Activated T-helper 17 cell treated with anti-CD3 and anti-CD28 coated beads, Interleukin-2, amount 50 U/mL, for 72 hours (primary cell): ENCODE measurements around the gene SLC39A3. TPM values are rescaled to one million over a fixed set of nuclear protein-coding genes. Genes with fewer than 3 reads are reported as not detected.
"Not testable (repeated sequence)": the region's sequence is repeated elsewhere in the genome, so short reads cannot be mapped to it uniquely, and the experiment has no call there.

ENCODE experiments used
- ATAC-seq: fragments of 150-1000 bp; cut with Tn5 transposase; replicated peaks from 2 replicates; pipeline ENCODE4 v1.10.0; 2021; ENCODE audit warnings: mild to moderate bottlenecking, moderate library complexity
- H3K27ac Mint-ChIP-seq: one replicate; pipeline ENCODE4 v1.8.0; 2022; ENCODE audit warnings: mixed read lengths
- H3K27me3 Mint-ChIP-seq: one replicate; pipeline ENCODE4 v1.8.0; 2022; ENCODE audit warnings: mixed read lengths
- H3K36me3 Mint-ChIP-seq: one replicate; pipeline ENCODE4 v1.8.0; 2022; ENCODE audit warnings: low read depth, mild to moderate bottlenecking, mixed read lengths
- H3K4me1 Mint-ChIP-seq: one replicate; pipeline ENCODE4 v1.8.0; 2022; ENCODE audit warnings: mixed read lengths
- H3K4me3 Mint-ChIP-seq: one replicate; pipeline ENCODE4 v1.8.0; 2022; ENCODE audit warnings: mild to moderate bottlenecking, mixed read lengths
- H3K9me3 Mint-ChIP-seq: one replicate; pipeline ENCODE4 v1.8.0; 2022; ENCODE audit warnings: mixed read lengths
- total RNA-seq, 2 donors: library from RNA; stranded (reverse); gene quantifications; one replicate each; pipeline ENCODE4 v1.2.3, GENCODE V29; 2022

SLC39A3 gene
- total RNA-seq, 2 donors from 2014 or later = 13.4 to 47.8 TPM

- H3K4me1 Mint-ChIP-seq = no peaks in the 10 kb centered on the region
- peaks cover 10% of the 10 kb centered on the region for H3K9me3 Mint-ChIP-seq
- no peak overlapping the region for H3K4me3 Mint-ChIP-seq
- no peak for ATAC-seq
- H3K27me3 Mint-ChIP-seq = peaks cover 10% of the 10 kb centered on the region
- no peaks in the 10 kb centered on the region for H3K36me3 Mint-ChIP-seq
- H3K27ac Mint-ChIP-seq = no peak overlapping the region
Observed at GRCh38 chr19:2716275-2716650, 23.6 kb downstream of the SLC39A3 start.

DNA sequence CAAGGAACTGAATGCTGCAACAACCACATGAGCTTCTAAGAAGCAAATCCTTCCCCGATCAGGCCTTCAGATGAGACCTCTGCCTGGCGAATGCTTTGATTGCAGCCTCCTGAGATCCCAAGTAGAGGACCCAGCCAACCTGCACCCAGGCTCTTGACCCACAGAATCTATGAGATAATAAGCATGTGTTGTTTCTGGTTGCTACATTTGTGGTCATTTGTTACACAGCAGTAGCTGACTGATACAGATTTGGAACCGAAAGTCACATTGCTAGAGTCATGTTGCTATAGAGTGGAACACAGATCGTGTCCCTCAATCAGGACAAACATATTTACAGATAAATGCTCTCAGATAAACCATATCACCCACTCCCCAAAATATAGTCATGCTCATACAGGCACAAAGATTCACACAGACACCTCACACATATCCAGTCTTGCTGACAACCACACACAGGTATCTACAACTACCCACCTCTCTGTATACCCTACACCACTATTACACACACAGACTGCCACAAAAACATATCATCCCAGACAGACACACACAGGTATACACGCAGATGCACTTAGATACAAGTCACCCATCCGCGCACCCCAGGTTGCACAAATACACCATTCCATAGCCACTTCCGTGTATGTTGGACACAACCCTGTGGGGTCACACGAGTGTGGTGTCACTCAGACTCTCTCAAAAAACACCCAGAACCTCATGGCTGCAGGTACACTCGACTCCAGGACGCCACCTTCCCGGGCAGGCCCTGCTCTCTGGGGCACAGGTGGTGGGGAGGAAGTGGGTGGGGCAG is 24.1 kb downstream of the SLC39A3 start:
- H3K36me3 Mint-ChIP-seq = no peaks in the 10 kb centered on the region
- peaks cover 10% of the 10 kb centered on the region for H3K27me3 Mint-ChIP-seq
- no peak overlapping the region for H3K4me3 Mint-ChIP-seq
- ATAC-seq = no peak
- peaks cover 10% of the 10 kb centered on the region for H3K9me3 Mint-ChIP-seq
- H3K27ac Mint-ChIP-seq = no peak overlapping the region
- no peaks in the 10 kb centered on the region for H3K4me1 Mint-ChIP-seq

DNA sequence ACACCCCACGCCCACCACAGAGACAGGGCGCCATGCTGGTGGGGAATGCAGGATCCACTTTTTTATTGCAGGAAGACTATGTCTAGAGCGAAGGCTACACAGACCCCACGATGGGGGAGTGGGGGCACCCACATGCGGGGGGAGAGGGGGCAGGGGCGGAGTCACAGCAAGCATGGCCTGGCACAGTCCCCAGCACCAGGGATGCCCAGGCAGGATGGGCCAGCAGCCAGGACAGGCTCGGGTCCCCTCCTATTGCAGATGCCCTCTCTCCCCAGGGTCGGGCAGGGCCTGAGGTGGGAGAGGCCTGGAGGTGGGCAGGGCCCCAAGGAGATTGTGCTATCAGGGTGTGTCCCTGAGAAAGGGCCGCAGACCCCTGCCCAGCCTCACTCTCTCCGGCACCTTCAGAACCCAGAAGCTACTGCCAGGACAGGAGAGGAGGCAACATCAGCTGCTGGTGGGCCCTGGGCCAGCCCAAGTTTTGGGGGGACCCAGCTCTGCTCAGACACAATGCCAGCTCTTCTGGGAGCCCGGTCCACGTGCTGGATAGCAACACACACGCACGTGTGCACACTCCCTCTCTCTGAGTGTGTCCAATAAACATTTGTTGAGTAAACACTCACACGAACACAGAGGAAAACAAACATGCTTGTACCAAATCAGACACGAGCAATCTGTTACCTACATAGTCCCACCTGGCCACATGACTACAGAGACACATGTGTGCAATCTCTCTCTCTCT is 25.1 kb downstream of the SLC39A3 start:
- H3K4me1 Mint-ChIP-seq = no peaks in the 10 kb centered on the region
- no peak overlapping the region for H3K27ac Mint-ChIP-seq
- ATAC-seq = no peak
- no peaks in the 10 kb centered on the region for H3K36me3 Mint-ChIP-seq
- H3K27me3 Mint-ChIP-seq = peaks cover 7% of the 10 kb centered on the region
- H3K9me3 Mint-ChIP-seq = peaks cover 10% of the 10 kb centered on the region
- no peak overlapping the region for H3K4me3 Mint-ChIP-seq

GRCh38 chr19:2714102-2714501 is 25.7 kb downstream of the SLC39A3 start:
- H3K4me1 Mint-ChIP-seq, H3K36me3 Mint-ChIP-seq, H3K4me3 Mint-ChIP-seq, H3K27me3 Mint-ChIP-seq, H3K27ac Mint-ChIP-seq, ATAC-seq, H3K9me3 Mint-ChIP-seq: not testable (repeated sequence)

GRCh38 chr19:2713170-2713569 is 26.6 kb downstream of the SLC39A3 start:
- ATAC-seq, H3K4me3 Mint-ChIP-seq, H3K27me3 Mint-ChIP-seq, H3K27ac Mint-ChIP-seq, H3K36me3 Mint-ChIP-seq, H3K9me3 Mint-ChIP-seq, H3K4me1 Mint-ChIP-seq: not testable (repeated sequence)

- no peak for ATAC-seq
- Mint-ChIP-seq H3K27me3 (peaks cover 3% of the 10 kb centered on the region), H3K9me3 (peaks cover 10% of the 10 kb centered on the region), H3K4me3 (no peak overlapping the region), H3K4me1 (no peaks in the 10 kb centered on the region), H3K27ac (no peak overlapping the region), H3K36me3 (no peaks in the 10 kb centered on the region)
Observed at GRCh38 chr19:2711875-2712205, 28.0 kb downstream of the SLC39A3 start.

DNA sequence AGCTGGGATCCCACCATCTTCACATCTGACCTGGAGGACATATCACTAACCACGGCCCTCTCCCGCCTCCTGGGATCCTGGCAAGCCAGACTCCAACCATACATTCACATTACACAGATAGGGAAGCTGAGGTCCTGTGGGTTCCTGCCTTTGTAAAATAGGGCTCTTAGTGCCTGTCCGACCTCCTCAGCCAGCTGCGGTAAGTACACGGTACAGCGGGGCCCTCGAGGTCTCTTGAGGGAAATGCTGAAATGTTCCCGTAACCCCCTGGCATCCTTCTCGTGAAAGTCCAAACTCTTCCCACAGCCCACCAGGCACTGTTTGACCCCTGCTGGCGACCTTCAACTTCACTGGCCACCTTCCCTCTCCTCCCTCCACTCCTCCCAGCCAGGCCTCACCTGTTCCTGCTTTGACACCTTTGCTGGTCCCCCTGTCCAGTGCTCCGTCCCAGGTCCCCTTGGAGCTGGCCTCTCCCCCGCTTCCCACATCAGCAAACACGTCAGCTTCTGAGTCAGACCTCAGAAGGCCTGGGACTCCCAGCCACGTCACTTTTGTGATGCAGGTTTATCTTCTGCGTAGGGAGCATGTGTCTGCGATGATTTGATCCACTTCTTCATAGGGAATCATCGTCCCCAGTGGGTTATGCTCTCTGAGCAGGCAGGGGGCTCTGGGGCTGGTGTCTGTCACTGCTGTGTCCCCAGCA is 28.5 kb downstream of the SLC39A3 start:
- H3K27ac Mint-ChIP-seq = no peak overlapping the region
- H3K4me1 Mint-ChIP-seq = no peaks in the 10 kb centered on the region
- H3K9me3 Mint-ChIP-seq = peaks cover 10% of the 10 kb centered on the region
- H3K4me3 Mint-ChIP-seq = no peak overlapping the region
- H3K36me3 Mint-ChIP-seq = no peaks in the 10 kb centered on the region
- H3K27me3 Mint-ChIP-seq = peaks cover 3% of the 10 kb centered on the region
- ATAC-seq = no peak

GRCh38 chr19:2706251-2706650 is 33.6 kb downstream of the SLC39A3 start:
- Mint-ChIP-seq H3K4me1 (peaks cover 5% of the 10 kb centered on the region), H3K36me3 (no peaks in the 10 kb centered on the region), H3K27ac (no peak overlapping the region), H3K27me3 (no peaks in the 10 kb centered on the region), H3K4me3 (no peak overlapping the region), H3K9me3 (no peaks in the 10 kb centered on the region)
- ATAC-seq = no peak

DNA sequence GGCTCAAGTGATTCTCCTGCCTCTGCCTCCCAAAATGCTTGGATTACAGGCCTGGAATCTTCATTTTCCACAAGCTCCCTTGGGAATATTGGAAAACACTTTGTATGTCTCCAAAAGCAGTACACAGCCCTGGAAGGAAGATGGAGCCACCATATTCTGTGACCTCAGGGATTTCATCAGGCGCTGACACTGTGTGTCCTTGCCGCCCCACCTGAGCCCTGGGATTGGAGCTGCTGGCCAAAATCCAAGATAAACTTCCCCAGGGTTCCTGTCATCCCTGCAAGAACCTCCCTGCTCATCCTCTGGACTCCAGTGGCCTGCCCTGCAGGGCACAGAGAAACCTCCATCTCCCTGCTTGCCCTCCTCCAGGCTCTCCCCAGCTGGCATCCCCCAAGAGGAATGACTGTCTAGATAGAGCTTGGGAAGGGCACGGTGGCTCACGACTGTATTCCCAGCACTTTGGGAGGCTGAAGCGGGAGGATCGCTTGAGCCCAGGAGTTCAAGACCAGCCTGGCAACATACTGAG is 36.1 kb downstream of the SLC39A3 start:
- ATAC-seq = no peak
- Mint-ChIP-seq H3K9me3 (no peaks in the 10 kb centered on the region), H3K27ac (no peak overlapping the region), H3K27me3 (no peaks in the 10 kb centered on the region), H3K4me1 (peaks cover 12% of the 10 kb centered on the region), H3K36me3 (no peaks in the 10 kb centered on the region), H3K4me3 (no peak overlapping the region)

- ATAC-seq = no peak
- H3K4me3 Mint-ChIP-seq = peak overlapping the region; percentile 42
- no peaks in the 10 kb centered on the region for H3K27me3 Mint-ChIP-seq
- no peaks in the 10 kb centered on the region for H3K9me3 Mint-ChIP-seq
- no peak overlapping the region for H3K27ac Mint-ChIP-seq
- no peaks in the 10 kb centered on the region for H3K36me3 Mint-ChIP-seq
- H3K4me1 Mint-ChIP-seq = peaks cover 15% of the 10 kb centered on the region
Observed at GRCh38 chr19:2703077-2703437, 36.8 kb downstream of the SLC39A3 start.

- H3K27ac Mint-ChIP-seq = no peak within 1 kb of the TSS
- peak within 1 kb of the TSS; percentile 50 for H3K4me3 Mint-ChIP-seq
- peaks cover 15% of the 10 kb centered on the region for H3K4me1 Mint-ChIP-seq
Observed at GRCh38 chr19:2702170-2703076, 37.4 kb downstream of the SLC39A3 start, which contains the start of gene GNG7. TSS of gene GNG7 (minus strand) at chr19:2702694. CDS start at chr19:2520688, 182,006 bp downstream.

DNA sequence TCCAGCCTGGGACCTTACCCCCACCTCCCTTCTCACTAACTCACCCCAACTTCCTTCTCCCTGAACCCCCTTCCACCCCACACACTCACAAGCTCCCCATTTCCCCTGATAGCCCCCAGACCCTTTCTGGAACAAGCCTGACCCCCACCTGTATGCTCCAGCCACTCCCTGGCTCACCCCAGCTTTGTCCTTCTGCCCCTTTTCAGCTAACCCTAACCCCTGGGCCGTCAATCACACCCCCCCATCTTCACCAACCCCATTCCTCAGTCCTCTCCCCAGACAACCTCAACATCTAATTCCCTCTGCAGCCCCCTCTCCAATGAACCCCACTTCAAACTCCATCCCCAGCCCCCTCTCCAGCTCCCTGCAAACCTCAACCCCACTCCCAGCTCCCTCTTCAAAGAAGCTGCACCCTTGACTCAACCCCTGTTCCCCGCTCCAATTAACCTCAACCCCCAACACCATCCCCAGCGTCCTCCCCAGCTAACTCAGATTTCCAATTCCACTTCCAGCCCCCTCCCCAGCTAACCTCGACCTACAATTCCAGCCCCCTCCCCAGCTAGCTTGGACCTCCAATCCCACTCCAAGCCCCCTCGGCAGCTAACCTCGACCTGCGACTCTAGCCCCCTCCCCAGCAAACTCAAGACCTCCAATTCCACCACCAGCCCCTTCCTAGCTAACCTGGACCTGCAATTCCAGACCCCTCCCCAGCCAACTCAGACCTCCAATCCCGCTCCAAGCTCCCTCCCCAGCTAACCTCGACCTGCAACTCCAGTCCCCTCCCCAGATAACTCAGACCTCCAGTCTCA is 38.3 kb downstream of the SLC39A3 start:
- Mint-ChIP-seq H3K9me3 (no peaks in the 10 kb centered on the region), H3K27me3 (no peaks in the 10 kb centered on the region), H3K36me3 (no peaks in the 10 kb centered on the region), H3K4me3 (peak overlapping the region; percentile 50), H3K27ac (no peak overlapping the region), H3K4me1 (peaks cover 15% of the 10 kb centered on the region)
- no peak for ATAC-seq

More at GRCh38 chr19:2702170-2703076, 37.4 kb downstream of the SLC39A3 start, which contains the start of gene GNG7:
- H3K9me3 Mint-ChIP-seq = no peaks in the 10 kb centered on the region
- H3K36me3 Mint-ChIP-seq = no peaks in the 10 kb centered on the region
- no peaks in the 10 kb centered on the region for H3K27me3 Mint-ChIP-seq
- ATAC-seq = peak; percentile 100

DNA sequence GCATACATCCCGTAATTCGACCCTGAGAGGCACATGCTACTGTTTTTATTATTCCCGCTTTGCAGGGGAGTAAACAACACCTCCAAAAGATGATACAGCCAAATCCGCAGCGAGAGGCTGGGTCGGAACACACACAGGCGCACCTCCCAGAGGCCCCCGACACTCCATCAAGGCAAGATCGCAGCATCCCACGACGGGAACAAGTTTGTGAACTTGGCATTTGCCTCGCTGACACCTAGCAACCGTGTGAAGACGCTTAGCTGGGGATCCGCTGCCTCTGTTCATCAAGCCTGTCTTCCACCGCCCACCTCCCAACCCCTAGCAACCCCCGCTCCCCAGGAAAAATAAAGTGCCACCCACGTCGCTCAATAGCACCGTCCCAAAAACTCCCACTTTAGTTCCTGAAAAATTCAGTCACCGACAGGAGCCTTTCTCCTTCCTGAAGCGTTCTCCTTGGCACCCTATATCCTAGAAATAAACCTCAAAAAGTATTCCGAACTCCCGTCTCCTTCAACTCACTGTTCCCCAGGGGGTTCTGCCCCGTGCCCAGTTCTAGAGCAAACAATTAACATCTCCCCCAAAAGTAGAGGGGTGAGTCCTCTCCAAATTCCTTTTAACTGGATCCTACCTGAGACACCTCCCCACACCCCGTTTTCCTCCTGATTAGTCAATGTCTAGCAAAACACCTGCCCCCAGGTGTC is 39.0 kb downstream of the SLC39A3 start:
- H3K4me3 Mint-ChIP-seq = peak overlapping the region; percentile 50
- ATAC-seq = no peak
- no peaks in the 10 kb centered on the region for H3K36me3 Mint-ChIP-seq

More for the DNA sequence above, 39.0 kb downstream of the SLC39A3 start:
- Mint-ChIP-seq H3K27me3 (no peaks in the 10 kb centered on the region), H3K27ac (no peak overlapping the region), H3K9me3 (no peaks in the 10 kb centered on the region), H3K4me1 (peaks cover 15% of the 10 kb centered on the region)
